T-helper 9 cell (primary cell): Measurements from ENCODE around the gene IP6K3.
A peak's percentile ranks its signal among the peaks of the same experiment; 100 is the strongest.

Experiments
- DNase-seq: peaks from one replicate; pipeline ENCODE4 v3.0.0-alpha.2; 2020

The IP6K3 gene

DNA sequence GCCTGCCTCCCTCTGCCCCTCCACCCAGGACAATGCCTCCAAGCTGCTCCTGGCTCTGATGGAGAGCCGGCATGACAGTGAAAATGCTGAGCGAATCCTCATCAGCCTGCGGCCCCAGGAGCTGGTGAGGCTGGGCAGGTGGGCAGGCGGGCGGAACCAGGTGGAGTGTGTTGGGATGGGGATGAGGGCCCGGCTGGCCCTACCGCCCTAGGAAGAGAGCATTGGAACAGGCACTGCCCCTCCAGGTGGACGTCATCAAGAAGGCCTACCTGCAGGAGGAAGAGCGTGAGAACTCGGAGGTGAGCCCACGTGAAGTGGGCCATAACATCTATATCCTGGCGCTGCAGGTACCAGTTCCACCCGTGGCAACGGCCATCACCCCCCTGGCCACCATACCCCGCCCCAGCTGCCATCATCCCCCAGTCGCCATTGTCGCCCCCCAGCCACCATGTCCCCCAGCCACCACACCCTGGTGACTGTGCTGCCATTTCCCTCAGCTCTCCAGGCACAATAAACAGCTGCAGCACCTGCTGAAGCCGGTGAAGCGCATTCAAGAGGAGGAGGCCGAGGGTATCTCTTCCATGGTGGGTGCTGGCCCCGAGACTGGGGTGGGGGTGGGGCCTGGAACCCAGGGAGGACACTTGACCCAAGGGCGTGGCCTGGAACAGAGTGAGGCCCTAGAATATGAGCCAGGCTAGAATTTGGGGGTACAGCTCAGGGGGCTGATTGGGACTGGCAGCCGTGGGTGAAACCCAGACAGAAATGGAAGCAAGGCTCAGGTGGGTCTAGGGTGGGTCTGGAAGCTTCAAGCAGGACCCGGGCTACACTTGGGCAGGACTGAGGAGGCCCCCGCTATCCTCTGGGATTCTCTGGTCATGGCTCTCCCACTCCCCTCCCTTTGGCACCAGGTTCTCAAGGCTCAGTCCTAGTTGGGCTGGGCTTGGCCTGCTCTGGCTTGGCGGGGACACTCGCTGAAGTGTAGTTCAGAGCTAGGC is 59.4 kb downstream of the IP6K3 start:
- DNase-seq, result no peak

GRCh38 chr6:33686225-33686924 is 60.3 kb downstream of the IP6K3 start:
- DNase-seq, result no peak

DNA sequence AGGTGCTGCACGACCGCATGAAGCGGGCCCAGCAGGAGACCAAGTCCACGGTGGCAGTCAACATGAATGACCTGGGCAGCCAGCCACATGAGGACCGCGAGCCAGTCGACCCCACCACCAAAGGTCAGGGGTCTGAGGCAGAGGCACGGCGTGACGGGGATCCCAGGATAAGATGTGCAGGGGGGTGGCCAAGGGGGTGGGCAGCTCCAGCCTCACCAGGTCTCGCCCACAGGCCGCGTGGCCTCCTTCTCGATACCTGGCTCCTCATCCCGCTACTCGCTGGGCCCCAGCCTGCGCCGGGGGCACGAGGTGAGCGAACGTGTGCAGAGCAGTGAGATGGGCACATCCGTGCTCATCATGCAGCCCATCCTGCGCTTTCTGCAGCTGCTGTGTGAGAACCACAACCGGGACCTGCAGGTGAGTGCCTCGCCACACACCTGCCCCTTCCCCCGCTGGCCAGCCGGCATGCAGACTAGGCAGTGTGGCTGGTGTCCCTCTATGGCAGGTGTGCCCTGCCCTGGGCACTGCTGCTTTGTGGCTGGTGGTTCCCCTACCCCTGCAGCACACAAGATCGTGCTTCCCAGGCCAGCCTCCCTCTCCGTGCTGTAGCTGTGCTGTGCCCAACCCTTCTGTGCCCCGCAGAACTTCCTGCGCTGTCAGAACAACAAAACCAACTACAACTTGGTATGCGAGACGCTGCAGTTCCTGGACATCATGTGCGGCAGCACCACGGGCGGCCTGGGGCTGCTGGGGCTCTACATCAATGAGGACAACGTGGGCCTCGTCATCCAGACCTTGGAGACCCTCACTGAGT is 61.1 kb downstream of the IP6K3 start:
- DNase-seq, result no peak

- no peak for DNase-seq
Measured at GRCh38 chr6:33684983-33685382, 61.7 kb downstream of the IP6K3 start.

GRCh38 chr6:33684428-33684896 is 62.2 kb downstream of the IP6K3 start:
- DNase-seq, result no peak

DNA sequence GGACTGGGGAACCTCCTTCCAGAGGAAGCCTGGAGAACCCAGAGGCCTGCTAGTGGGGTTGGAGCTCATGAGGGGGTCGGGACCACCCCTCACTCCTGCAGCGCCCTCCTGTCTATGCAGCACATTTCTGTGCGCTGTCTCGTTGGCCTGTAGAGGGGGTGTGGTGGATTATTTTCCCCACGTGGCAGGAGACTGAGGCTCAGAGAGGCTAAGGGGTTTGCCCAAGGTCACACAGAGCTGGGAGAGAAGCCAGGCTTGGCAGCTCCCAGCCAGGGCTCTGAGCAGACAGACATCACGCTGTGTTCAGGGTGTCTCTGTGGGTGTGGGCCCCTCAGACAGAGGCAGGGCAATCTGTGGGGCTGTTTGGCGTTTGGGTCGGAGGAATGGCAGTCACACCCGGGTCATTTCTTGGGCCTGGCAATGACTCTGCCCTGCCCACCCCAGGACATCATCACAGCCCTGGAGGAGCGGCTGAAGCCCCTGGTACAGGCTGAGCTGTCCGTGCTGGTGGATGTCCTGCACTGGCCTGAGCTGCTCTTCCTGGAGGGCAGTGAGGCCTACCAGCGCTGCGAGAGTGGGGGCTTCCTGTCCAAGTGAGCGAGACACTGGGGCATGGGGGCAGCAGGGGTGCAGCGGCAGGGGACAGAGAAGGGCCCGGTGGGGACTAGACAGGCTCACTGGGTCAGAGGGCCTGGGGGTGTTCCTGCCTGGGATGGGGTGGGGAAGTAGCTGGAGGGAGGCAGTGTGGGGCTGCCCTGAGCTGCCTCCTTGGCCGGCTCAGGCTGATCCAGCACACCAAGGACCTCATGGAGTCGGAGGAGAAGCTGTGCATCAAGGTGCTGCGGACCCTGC is 62.9 kb downstream of the IP6K3 start:
- DNase-seq, result no peak

DNA sequence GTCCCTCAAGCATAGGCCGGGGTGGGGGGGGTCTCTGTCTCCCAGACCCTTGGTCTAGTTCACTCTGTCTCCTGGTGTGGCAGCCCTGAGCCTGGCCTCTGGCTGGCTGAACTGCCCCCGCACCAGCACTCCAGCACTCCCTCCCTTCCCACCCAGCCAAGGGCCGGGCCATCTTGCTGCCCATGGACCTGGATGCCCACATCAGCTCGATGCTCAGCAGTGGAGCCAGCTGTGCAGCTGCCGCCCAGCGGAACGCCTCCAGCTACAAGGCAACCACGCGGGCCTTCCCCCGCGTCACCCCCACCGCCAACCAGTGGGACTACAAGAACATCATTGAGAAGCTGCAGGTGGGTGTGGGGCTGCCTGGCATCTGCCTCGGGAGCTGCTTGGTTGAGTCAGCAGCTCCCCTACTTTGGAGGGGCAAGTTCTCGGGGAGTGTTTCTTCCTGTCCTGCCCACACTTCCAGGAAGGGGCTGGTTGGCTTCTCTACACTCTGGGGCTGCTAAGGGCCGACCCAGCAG is 63.6 kb downstream of the IP6K3 start:
- peak; percentile 24 for DNase-seq

DNA sequence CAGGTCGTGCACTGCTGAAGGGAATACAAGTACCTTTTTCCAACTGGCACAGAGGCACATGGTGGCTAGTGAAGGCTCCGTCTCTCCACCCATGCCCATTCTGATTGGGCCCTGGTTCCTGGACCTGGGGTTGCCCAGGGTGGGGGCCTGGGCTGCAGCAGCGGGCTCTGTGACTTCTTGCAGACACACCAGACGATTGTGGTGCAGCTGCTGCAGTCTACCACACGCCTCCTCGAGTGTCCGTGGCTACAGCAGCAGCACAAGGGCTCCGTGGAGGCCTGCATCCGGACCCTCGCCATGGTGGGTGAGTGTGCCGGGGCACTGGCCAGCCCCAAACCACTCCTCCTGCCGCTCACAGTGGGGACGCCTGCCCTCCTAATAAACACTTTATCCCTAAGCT is 64.4 kb downstream of the IP6K3 start:
- no peak for DNase-seq

DNA sequence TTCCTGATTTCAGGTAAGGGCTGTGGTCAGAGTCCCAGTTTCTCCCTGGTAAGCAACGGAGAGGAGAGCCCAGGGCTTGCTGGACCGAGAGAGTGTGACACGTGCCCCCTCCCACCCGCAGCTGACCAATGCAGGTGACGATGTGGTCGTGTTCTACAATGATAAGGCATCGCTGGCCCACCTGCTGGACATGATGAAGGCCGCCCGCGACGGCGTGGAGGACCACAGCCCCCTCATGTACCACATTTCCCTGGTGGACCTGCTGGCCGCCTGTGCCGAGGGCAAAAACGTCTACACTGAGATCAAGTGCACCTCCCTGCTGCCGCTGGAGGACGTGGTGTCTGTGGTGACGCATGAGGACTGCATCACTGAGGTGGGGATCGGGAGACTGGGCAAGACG is 66.9 kb downstream of the IP6K3 start:
- no peak for DNase-seq

DNA sequence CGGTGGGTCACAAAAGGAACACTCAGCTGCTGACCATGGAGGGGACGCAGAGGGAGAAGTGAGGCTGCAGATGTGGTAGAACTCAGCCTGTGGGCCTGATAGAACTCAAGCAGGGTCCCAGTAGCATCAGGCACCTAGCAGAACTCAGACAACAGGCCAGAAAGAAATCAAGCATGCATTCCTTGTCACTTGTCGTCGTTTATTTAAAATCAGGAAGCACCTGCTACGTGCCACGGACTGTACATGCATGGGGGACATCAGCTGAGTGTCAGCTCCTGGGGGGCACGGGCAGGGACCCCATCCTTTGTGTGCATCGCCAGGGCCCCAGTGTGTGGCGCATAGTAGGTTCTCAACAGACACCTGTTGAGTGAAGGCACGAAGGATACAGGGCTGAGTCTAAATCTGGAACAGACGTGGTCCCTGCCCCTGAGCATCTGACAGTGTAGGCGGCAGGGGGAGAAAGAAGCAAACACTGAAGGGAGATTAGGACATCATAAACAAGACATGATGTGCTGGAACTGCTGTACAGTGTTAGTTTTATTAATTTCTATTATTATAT is 67.7 kb downstream of the IP6K3 start:
- DNase-seq, result no peak

DNA sequence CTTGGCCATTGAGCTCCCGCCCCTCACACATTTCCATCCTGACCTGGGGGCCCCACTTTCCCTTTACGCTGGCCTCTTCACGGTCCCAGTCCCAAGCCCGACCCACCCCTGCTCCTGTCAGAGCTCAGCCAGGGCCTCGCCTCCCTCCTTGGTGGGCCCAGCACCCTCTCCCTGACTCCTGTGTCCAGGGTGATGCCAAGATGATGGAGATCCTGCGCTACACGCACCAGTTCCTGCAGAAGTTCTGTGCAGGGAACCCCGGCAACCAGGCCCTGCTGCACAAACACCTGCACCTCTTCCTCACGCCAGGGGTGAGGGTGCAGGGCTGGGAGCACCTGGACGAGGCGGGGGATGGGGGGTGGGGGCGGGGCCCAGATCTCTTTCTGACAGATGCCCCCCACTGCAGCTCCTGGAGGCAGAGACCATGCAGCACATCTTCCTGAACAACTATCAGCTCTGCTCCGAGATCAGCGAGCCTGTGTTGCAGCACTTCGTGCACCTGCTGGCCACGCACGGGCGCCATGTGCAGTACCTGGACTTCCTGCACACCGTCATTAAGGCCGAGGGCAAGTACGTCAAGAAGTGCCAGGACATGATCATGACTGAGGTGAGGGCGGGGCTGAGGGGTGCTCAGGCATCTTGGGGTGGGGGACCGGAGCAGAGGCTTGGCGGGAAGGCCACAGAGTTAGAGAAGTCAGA is 68.3 kb downstream of the IP6K3 start:
- no peak for DNase-seq

DNA sequence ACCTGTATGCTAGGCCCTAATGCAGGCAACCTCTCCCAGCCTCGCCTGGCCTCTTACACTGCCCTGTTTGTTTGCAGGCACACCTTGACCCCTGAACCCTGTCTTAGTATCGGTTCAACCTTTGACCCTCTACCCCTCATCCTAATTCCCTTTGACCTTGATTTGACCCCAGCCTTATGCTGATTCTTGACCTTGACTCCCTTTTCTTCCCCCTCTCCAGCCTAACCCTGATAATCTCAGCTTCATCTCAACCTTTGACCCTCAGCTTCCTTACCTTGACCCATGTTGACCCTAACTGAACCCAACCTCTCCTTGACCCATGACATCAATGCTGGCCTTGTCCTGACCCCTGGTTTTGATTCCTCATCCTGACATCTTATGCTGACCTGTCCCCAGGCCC is 69.0 kb downstream of the IP6K3 start:
- DNase-seq, result no peak

- DNase-seq, result no peak
Measured at GRCh38 chr6:33677143-33677660, 69.5 kb downstream of the IP6K3 start.

GRCh38 chr6:33676416-33677142 is 70.1 kb downstream of the IP6K3 start:
- no peak for DNase-seq

DNA sequence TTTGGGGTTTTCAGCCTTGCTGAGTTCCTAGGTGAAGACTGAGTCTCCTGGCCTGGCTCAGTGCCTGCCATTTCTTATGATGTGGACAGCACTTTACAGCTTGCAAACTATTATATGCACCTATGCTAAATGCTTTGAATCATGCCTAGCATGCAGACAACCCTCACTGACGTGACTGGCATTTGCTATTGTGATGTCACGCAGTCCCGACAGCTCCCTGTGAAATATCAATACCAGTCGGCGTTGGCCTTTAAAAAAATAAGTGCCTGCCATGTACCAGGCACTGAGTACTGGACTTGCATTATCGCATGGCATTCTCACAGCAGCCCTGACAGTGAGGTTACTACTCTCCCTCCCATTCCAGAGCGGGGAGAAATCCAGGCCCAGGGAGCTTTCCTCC is 70.7 kb downstream of the IP6K3 start:
- no peak for DNase-seq

DNA sequence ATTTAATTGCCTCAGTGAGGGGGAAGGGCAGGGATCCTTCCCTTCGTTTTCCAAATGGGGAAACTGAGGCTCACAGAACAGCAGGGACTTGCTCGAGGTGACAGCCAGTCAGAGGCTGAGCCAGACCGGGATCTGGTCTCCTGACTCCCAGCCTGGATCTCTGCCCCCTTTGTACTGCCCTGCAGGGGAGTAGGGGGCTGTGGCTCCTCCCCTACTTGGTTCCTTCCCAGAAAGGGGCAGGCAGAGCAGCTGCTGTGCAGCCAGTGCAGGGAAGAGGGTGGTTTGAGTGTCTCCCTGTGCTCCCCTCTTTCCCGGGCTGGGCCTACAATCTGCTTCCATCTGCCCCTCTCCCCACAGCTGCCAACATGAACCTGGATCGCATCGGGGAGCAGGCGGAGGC is 72.9 kb downstream of the IP6K3 start:
- DNase-seq, result no peak

DNA sequence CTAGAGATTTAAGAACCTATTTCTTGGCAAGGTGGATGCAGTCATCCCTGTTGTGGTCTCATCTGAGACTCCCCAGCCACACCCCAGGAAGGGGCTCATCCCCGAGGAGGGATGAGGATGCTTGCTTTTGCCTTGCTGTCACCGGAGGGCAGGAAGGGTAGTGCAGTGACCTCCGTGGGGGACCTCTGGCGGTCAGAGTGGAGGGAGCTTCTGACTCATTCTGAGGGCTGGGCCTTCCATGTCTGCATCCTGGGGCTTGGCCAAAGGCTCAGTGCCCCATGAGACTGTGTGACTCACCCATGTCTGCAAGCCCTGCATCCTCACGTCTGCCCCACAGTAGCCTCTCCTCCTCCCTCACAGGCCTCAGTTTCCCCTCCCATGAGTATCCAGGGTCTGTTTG is 73.9 kb downstream of the IP6K3 start:
- DNase-seq, result no peak

GRCh38 chr6:33671744-33672072 is 75.0 kb downstream of the IP6K3 start:
- DNase-seq, result no peak
